ENCODE measurements around the gene CREBBP.

The CREBBP gene

GRCh38 chr16:3766177-3766576 is 114.3 kb downstream of the CREBBP start:
- Histone ChIP-seq H3K9me3 (ENCODE audit: control insufficient read depth, low read length) (no peaks in the 10 kb centered on the region), H3K79me1 (replicated peaks; ENCODE audit: low read length, poor library complexity, severe bottlenecking) (peaks cover 49% of the 10 kb centered on the region), H3K4ac (ENCODE audit: low read depth in 1 of 2, low read length in 2 of 2) (no peak overlapping the region), H2BK5ac (ENCODE audit: low read depth, low read length, poor library complexity, severe bottlenecking) (no peak overlapping the region), H2BK12ac (ENCODE audit: low read length in 2 of 2) (no peak overlapping the region), H2AK5ac (ENCODE audit: low read length, severe bottlenecking) (no peak overlapping the region), H4K8ac (ENCODE audit: low read length) (no peak overlapping the region), H3K18ac (ENCODE audit: low read depth in 1 of 2, low read length in 2 of 2) (no peak overlapping the region), H3K4me1 (ENCODE audit: control insufficient read depth, insufficient read depth, low read depth, low read length) (no peaks in the 10 kb centered on the region), H3K27me3 (ENCODE audit: control insufficient read depth in 1 of 2, insufficient read depth in 1 of 2, low read length in 2 of 2) (no peaks in the 10 kb centered on the region), H3K23ac (ENCODE audit: low read length in 2 of 2) (no peak overlapping the region), H2BK120ac (ENCODE audit: low read depth, low read length) (no peak overlapping the region), H3K4me3 (ENCODE audit: insufficient read depth in 1 of 2, low read depth in 1 of 2, low read length in 2 of 2) (no peak overlapping the region), H2BK15ac (ENCODE audit: low read depth, poor library complexity, severe bottlenecking) (no peak overlapping the region), H3K4me2 (ENCODE audit: low read length, poor library complexity, severe bottlenecking) (no peak overlapping the region), H2AFZ (ENCODE audit: low read depth, low read length) (no peak overlapping the region), H4K91ac (ENCODE audit: low read length) (no peak overlapping the region), H3K36me3 (ENCODE audit: control insufficient read depth in 1 of 2, insufficient read depth in 2 of 2, low read depth in 1 of 2, low read length in 2 of 2) (peaks cover 71 to 84% of the 10 kb centered on the region in 2 experiments), H3K14ac (ENCODE audit: low read length in 2 of 2) (no peak overlapping the region), H3K9ac (ENCODE audit: low read length) (no peak overlapping the region), H3K27ac (ENCODE audit: low read length, poor library complexity, severe bottlenecking) (no peak overlapping the region)
- 100% methylated on average over 2 of the region's 3 CpGs for WGBS
- DNase-seq = no peak

- Histone ChIP-seq H2BK12ac (ENCODE audit: low read length in 2 of 2) (no peak overlapping the region), H3K36me3 (ENCODE audit: control insufficient read depth in 1 of 2, insufficient read depth in 2 of 2, low read depth in 1 of 2, low read length in 2 of 2) (peaks cover 71 to 79% of the 10 kb centered on the region in 2 experiments), H3K9ac (ENCODE audit: low read length) (no peak overlapping the region), H3K9me3 (ENCODE audit: control insufficient read depth, low read length) (no peaks in the 10 kb centered on the region), H3K4ac (ENCODE audit: low read depth in 1 of 2, low read length in 2 of 2) (no peak overlapping the region), H2AFZ (ENCODE audit: low read depth, low read length) (no peak overlapping the region), H3K79me1 (replicated peaks; ENCODE audit: low read length, poor library complexity, severe bottlenecking) (peaks cover 47% of the 10 kb centered on the region), H3K23ac (ENCODE audit: low read length in 2 of 2) (no peak overlapping the region), H3K27me3 (ENCODE audit: control insufficient read depth in 1 of 2, insufficient read depth in 1 of 2, low read length in 2 of 2) (no peaks in the 10 kb centered on the region), H3K14ac (ENCODE audit: low read length in 2 of 2) (no peak overlapping the region), H2BK15ac (ENCODE audit: low read depth, poor library complexity, severe bottlenecking) (no peak overlapping the region), H4K8ac (ENCODE audit: low read length) (no peak overlapping the region), H3K4me3 (ENCODE audit: insufficient read depth in 1 of 2, low read depth in 1 of 2, low read length in 2 of 2) (no peak overlapping the region), H2AK5ac (ENCODE audit: low read length, severe bottlenecking) (no peak overlapping the region), H4K91ac (ENCODE audit: low read length) (no peak overlapping the region), H3K27ac (ENCODE audit: low read length, poor library complexity, severe bottlenecking) (no peak overlapping the region), H3K4me2 (ENCODE audit: low read length, poor library complexity, severe bottlenecking) (no peak overlapping the region), H3K4me1 (ENCODE audit: control insufficient read depth, insufficient read depth, low read depth, low read length) (no peaks in the 10 kb centered on the region), H2BK5ac (ENCODE audit: low read depth, low read length, poor library complexity, severe bottlenecking) (no peak overlapping the region), H3K18ac (ENCODE audit: low read depth in 1 of 2, low read length in 2 of 2) (no peak overlapping the region), H2BK120ac (ENCODE audit: low read depth, low read length) (no peak overlapping the region)
- no peak for DNase-seq
- 100% methylated on average over 1 of the region's 3 CpGs for WGBS
Measured at GRCh38 chr16:3764409-3764808, 116.1 kb downstream of the CREBBP start.

GRCh38 chr16:3762107-3762750 is 118.3 kb downstream of the CREBBP start:
- Histone ChIP-seq H3K23ac (ENCODE audit: low read length in 2 of 2) (no peak overlapping the region), H3K4me3 (ENCODE audit: insufficient read depth in 1 of 2, low read depth in 1 of 2, low read length in 2 of 2) (no peak overlapping the region), H3K9me3 (ENCODE audit: control insufficient read depth, low read length) (no peaks in the 10 kb centered on the region), H3K27me3 (ENCODE audit: control insufficient read depth in 1 of 2, insufficient read depth in 1 of 2, low read length in 2 of 2) (no peaks in the 10 kb centered on the region), H3K9ac (ENCODE audit: low read length) (no peak overlapping the region), H2BK15ac (ENCODE audit: low read depth, poor library complexity, severe bottlenecking) (no peak overlapping the region), H3K4me1 (ENCODE audit: control insufficient read depth, insufficient read depth, low read depth, low read length) (no peaks in the 10 kb centered on the region), H3K4ac (ENCODE audit: low read depth in 1 of 2, low read length in 2 of 2) (no peak overlapping the region), H2AK5ac (ENCODE audit: low read length, severe bottlenecking) (no peak overlapping the region), H3K27ac (ENCODE audit: low read length, poor library complexity, severe bottlenecking) (no peak overlapping the region), H2BK12ac (ENCODE audit: low read length in 2 of 2) (no peak overlapping the region), H4K8ac (ENCODE audit: low read length) (peak overlapping the region; percentile 23), H3K18ac (ENCODE audit: low read depth in 1 of 2, low read length in 2 of 2) (no peak overlapping the region), H3K79me1 (replicated peaks; ENCODE audit: low read length, poor library complexity, severe bottlenecking) (peaks cover 45% of the 10 kb centered on the region), H3K36me3 (ENCODE audit: control insufficient read depth in 1 of 2, insufficient read depth in 2 of 2, low read depth in 1 of 2, low read length in 2 of 2) (peaks cover 63 to 80% of the 10 kb centered on the region in 2 experiments), H4K91ac (ENCODE audit: low read length) (no peak overlapping the region), H3K14ac (ENCODE audit: low read length in 2 of 2) (no peak overlapping the region), H2AFZ (ENCODE audit: low read depth, low read length) (no peak overlapping the region), H2BK5ac (ENCODE audit: low read depth, low read length, poor library complexity, severe bottlenecking) (no peak overlapping the region), H2BK120ac (ENCODE audit: low read depth, low read length) (no peak overlapping the region), H3K4me2 (ENCODE audit: low read length, poor library complexity, severe bottlenecking) (no peak overlapping the region)
- 95% methylated on average over 22 of the region's 25 CpGs for WGBS
- DNase-seq = no peak

- no peak overlapping the region for H3K4me3 ChIP-seq (ENCODE audit: insufficient read depth in 1 of 2, low read depth in 1 of 2, low read length in 2 of 2)
- H4K8ac ChIP-seq (ENCODE audit: low read length) = no peak overlapping the region
- no peak overlapping the region for H2BK12ac ChIP-seq (ENCODE audit: low read length in 2 of 2)
- H3K9ac ChIP-seq (ENCODE audit: low read length) = no peak overlapping the region
- H3K18ac ChIP-seq (ENCODE audit: low read depth in 1 of 2, low read length in 2 of 2) = no peak overlapping the region
- H3K9me3 ChIP-seq (ENCODE audit: control insufficient read depth, low read length) = no peaks in the 10 kb centered on the region
- no peak overlapping the region for H4K91ac ChIP-seq (ENCODE audit: low read length)
- no peak overlapping the region for H2BK120ac ChIP-seq (ENCODE audit: low read depth, low read length)
- no peaks in the 10 kb centered on the region for H3K4me1 ChIP-seq (ENCODE audit: control insufficient read depth, insufficient read depth, low read depth, low read length)
- no peak overlapping the region for H3K4me2 ChIP-seq (ENCODE audit: low read length, poor library complexity, severe bottlenecking)
- 92% methylated on average over 13 of the region's 14 CpGs for WGBS
- no peak overlapping the region for H3K14ac ChIP-seq (ENCODE audit: low read length in 2 of 2)
- peaks cover 60 to 80% of the 10 kb centered on the region in 2 experiments for H3K36me3 ChIP-seq (ENCODE audit: control insufficient read depth in 1 of 2, insufficient read depth in 2 of 2, low read depth in 1 of 2, low read length in 2 of 2)
- H2BK15ac ChIP-seq (ENCODE audit: low read depth, poor library complexity, severe bottlenecking) = no peak overlapping the region
- H3K23ac ChIP-seq (ENCODE audit: low read length in 2 of 2) = no peak overlapping the region
- H2AFZ ChIP-seq (ENCODE audit: low read depth, low read length) = no peak overlapping the region
- no peak for DNase-seq
- no peak overlapping the region for H3K27ac ChIP-seq (ENCODE audit: low read length, poor library complexity, severe bottlenecking)
- H2BK5ac ChIP-seq (ENCODE audit: low read depth, low read length, poor library complexity, severe bottlenecking) = no peak overlapping the region
- no peak overlapping the region for H2AK5ac ChIP-seq (ENCODE audit: low read length, severe bottlenecking)
- H3K79me1 ChIP-seq (replicated peaks; ENCODE audit: low read length, poor library complexity, severe bottlenecking) = peaks cover 44% of the 10 kb centered on the region
- no peak overlapping the region for H3K4ac ChIP-seq (ENCODE audit: low read depth in 1 of 2, low read length in 2 of 2)
- H3K27me3 ChIP-seq (ENCODE audit: control insufficient read depth in 1 of 2, insufficient read depth in 1 of 2, low read length in 2 of 2) = no peaks in the 10 kb centered on the region
Measured at GRCh38 chr16:3761375-3762106, 119.0 kb downstream of the CREBBP start.
